ENCODE data around the gene CASZ1.

CASZ1 gene

GRCh38 chr1:10691740-10692125 is 104.7 kb downstream of the CASZ1 start:
- peak overlapping the region in 1 of 2 donors; percentile 30 for H3K4me3 ChIP-seq (ENCODE audit: low read depth in 1 of 2, low read length in 2 of 2)

DNA sequence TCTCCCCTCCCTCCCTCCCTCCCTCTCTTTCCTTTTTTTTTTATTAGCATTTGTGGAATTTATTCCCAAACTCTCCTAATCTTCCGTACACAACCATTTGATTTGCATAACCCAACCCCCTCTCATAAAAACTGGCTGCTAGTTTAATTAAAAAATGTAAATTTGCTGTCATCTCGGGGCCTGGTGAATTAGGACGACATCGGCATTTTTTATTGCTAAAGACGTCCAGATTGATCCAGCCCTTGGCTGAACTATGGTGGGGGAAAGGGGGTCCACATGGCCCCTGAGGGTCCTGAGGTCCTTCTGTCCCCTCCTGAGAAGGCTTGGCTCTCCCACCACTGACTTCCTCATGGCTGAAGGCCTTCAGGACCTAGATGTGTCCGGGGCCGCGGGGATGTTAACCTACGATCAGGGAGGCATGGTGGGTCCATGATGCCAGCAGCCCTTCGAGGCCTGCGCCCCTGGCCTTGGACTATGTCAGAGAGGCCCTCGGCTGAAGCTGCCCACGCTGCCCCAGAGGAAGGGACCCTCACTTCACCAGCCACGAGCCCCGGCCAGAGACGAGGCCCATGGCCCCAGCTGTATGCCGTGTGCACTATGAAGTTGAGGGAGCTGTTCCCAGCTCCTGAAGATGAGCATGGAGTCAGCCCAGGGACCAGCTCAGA is 105.2 kb downstream of the CASZ1 start:
- H3K27me3 ChIP-seq (ENCODE audit: control insufficient read depth in 1 of 2, insufficient read depth in 2 of 2, low read length in 2 of 2): no peaks in the 10 kb centered on the region
- no peak overlapping the region for H3K27ac ChIP-seq (ENCODE audit: low read depth, low read length)
- no peak overlapping the region for H3K4me3 ChIP-seq (ENCODE audit: low read depth in 1 of 2, low read length in 2 of 2)
- H3K36me3 ChIP-seq (ENCODE audit: control insufficient read depth in 1 of 2, insufficient read depth in 2 of 2, low read length in 2 of 2): peaks cover 0 to 4% of the 10 kb centered on the region in 2 donors
- H3K9me3 ChIP-seq (ENCODE audit: control insufficient read depth in 1 of 2, low read length in 2 of 2): no peaks in the 10 kb centered on the region
- peaks cover 72 to 73% of the 10 kb centered on the region in 2 donors for H3K4me1 ChIP-seq (ENCODE audit: control insufficient read depth in 1 of 2, insufficient read depth in 2 of 2, low read length in 2 of 2)
- H3K9ac ChIP-seq (ENCODE audit: low read depth in 1 of 2, low read length in 2 of 2): no peak overlapping the region

More at GRCh38 chr1:10691740-10692125, 104.7 kb downstream of the CASZ1 start:
- H3K9me3 ChIP-seq (ENCODE audit: control insufficient read depth in 1 of 2, low read length in 2 of 2): no peaks in the 10 kb centered on the region
- no peaks in the 10 kb centered on the region for H3K27me3 ChIP-seq (ENCODE audit: control insufficient read depth in 1 of 2, insufficient read depth in 2 of 2, low read length in 2 of 2)
- peak overlapping the region in 1 of 2 donors; percentile 65 for H3K9ac ChIP-seq (ENCODE audit: low read depth in 1 of 2, low read length in 2 of 2)
- H3K36me3 ChIP-seq (ENCODE audit: control insufficient read depth in 1 of 2, insufficient read depth in 2 of 2, low read length in 2 of 2): peaks cover 0 to 4% of the 10 kb centered on the region in 2 donors
- peak overlapping the region; percentile 50 for H3K27ac ChIP-seq (ENCODE audit: low read depth, low read length)
- H3K4me1 ChIP-seq (ENCODE audit: control insufficient read depth in 1 of 2, insufficient read depth in 2 of 2, low read length in 2 of 2): peaks cover 68 to 70% of the 10 kb centered on the region in 2 donors

- Histone ChIP-seq H3K27me3 (ENCODE audit: control insufficient read depth in 1 of 2, insufficient read depth in 2 of 2, low read length in 2 of 2) (no peaks in the 10 kb centered on the region), H3K4me3 (ENCODE audit: low read depth in 1 of 2, low read length in 2 of 2) (no peak overlapping the region), H3K36me3 (ENCODE audit: control insufficient read depth in 1 of 2, insufficient read depth in 2 of 2, low read length in 2 of 2) (peaks cover 0 to 4% of the 10 kb centered on the region in 2 donors), H3K27ac (ENCODE audit: low read depth, low read length) (no peak overlapping the region), H3K4me1 (ENCODE audit: control insufficient read depth in 1 of 2, insufficient read depth in 2 of 2, low read length in 2 of 2) (peaks cover 70 to 71% of the 10 kb centered on the region in 2 donors), H3K9me3 (ENCODE audit: control insufficient read depth in 1 of 2, low read length in 2 of 2) (no peaks in the 10 kb centered on the region), H3K9ac (ENCODE audit: low read depth in 1 of 2, low read length in 2 of 2) (no peak overlapping the region)
Measured at GRCh38 chr1:10690484-10690883, 106.0 kb downstream of the CASZ1 start.

DNA sequence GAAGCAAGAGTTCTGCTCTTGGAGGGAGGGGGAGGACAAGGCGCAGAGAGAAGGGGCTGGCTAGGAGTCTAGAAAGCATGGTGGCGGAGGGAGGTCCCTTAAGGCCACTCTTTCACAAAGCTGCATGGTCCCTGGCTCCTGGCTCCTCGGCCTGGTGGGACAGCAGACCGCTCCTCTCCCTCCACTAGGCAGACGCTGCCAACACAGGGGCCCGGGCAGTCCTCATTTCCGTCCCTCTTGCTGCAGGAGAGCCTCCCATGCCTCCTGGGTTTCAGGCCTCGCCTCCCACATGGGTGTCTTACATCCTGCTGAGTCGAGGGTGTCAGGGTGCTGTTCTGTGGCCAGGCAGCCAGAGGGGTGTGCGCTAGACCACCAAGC is 108.0 kb downstream of the CASZ1 start:
- H3K9ac ChIP-seq (ENCODE audit: low read depth in 1 of 2, low read length in 2 of 2): no peak overlapping the region

GRCh38 chr1:10687782-10688408 is 108.6 kb downstream of the CASZ1 start:
- Histone ChIP-seq H3K4me1 (ENCODE audit: control insufficient read depth in 1 of 2, insufficient read depth in 2 of 2, low read length in 2 of 2) (peaks cover 77 to 80% of the 10 kb centered on the region in 2 donors), H3K36me3 (ENCODE audit: control insufficient read depth in 1 of 2, insufficient read depth in 2 of 2, low read length in 2 of 2) (peaks cover 0 to 8% of the 10 kb centered on the region in 2 donors), H3K27me3 (ENCODE audit: control insufficient read depth in 1 of 2, insufficient read depth in 2 of 2, low read length in 2 of 2) (no peaks in the 10 kb centered on the region), H3K9me3 (ENCODE audit: control insufficient read depth in 1 of 2, low read length in 2 of 2) (no peaks in the 10 kb centered on the region), H3K9ac (ENCODE audit: low read depth in 1 of 2, low read length in 2 of 2) (peak overlapping the region; percentile 4 to 57), H3K27ac (ENCODE audit: low read depth, low read length) (peak overlapping the region; percentile 11), H3K4me3 (ENCODE audit: low read depth in 1 of 2, low read length in 2 of 2) (no peak overlapping the region)

More for the DNA sequence above, 108.0 kb downstream of the CASZ1 start:
- Histone ChIP-seq H3K27ac (ENCODE audit: low read depth, low read length) (no peak overlapping the region), H3K27me3 (ENCODE audit: control insufficient read depth in 1 of 2, insufficient read depth in 2 of 2, low read length in 2 of 2) (no peaks in the 10 kb centered on the region), H3K9me3 (ENCODE audit: control insufficient read depth in 1 of 2, low read length in 2 of 2) (no peaks in the 10 kb centered on the region), H3K4me3 (ENCODE audit: low read depth in 1 of 2, low read length in 2 of 2) (no peak overlapping the region), H3K4me1 (ENCODE audit: control insufficient read depth in 1 of 2, insufficient read depth in 2 of 2, low read length in 2 of 2) (peaks cover 75 to 78% of the 10 kb centered on the region in 2 donors), H3K36me3 (ENCODE audit: control insufficient read depth in 1 of 2, insufficient read depth in 2 of 2, low read length in 2 of 2) (peaks cover 0 to 7% of the 10 kb centered on the region in 2 donors)

- Histone ChIP-seq H3K9me3 (ENCODE audit: control insufficient read depth in 1 of 2, low read length in 2 of 2) (no peaks in the 10 kb centered on the region), H3K27me3 (ENCODE audit: control insufficient read depth in 1 of 2, insufficient read depth in 2 of 2, low read length in 2 of 2) (no peaks in the 10 kb centered on the region), H3K36me3 (ENCODE audit: control insufficient read depth in 1 of 2, insufficient read depth in 2 of 2, low read length in 2 of 2) (peaks cover 0 to 8% of the 10 kb centered on the region in 2 donors), H3K4me3 (ENCODE audit: low read depth in 1 of 2, low read length in 2 of 2) (no peak overlapping the region), H3K4me1 (ENCODE audit: control insufficient read depth in 1 of 2, insufficient read depth in 2 of 2, low read length in 2 of 2) (peaks cover 77 to 78% of the 10 kb centered on the region in 2 donors), H3K27ac (ENCODE audit: low read depth, low read length) (peak overlapping the region; percentile 50), H3K9ac (ENCODE audit: low read depth in 1 of 2, low read length in 2 of 2) (peak overlapping the region; percentile 4 to 57)
Measured at GRCh38 chr1:10687251-10687651, 109.2 kb downstream of the CASZ1 start.

DNA sequence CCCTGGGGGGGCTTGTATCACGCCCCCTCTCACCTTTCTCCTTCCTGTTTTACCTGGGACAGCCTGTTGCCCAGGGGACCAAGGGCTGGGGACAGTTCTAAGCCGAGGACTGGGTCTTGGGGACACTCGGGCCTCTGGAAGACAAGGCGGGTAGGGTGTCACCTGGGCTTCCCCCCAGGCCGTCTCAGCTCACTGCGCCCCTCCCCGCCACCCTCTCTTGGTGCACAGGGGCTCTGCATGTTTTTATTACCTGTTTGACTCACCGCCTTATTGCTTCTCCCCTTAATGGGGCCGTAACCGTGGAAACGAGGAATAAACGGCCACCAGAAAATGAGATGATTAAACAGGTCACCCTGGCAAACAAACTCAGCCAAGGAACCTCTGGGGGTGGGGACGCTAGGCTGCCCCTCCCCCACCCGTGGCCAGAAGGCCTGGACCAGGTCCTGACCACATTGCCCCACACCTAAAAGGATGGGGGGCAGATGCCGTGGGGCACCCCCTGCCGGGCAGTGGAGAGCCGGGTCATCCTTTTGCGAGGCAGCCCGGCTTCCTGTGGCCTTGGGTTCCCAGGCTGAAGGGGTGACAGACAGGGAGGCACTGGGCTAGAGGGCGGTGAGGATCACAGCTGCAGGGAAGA is 109.9 kb downstream of the CASZ1 start:
- peaks cover 0 to 8% of the 10 kb centered on the region in 2 donors for H3K36me3 ChIP-seq (ENCODE audit: control insufficient read depth in 1 of 2, insufficient read depth in 2 of 2, low read length in 2 of 2)
- H3K9me3 ChIP-seq (ENCODE audit: control insufficient read depth in 1 of 2, low read length in 2 of 2): no peaks in the 10 kb centered on the region
- no peak overlapping the region for H3K9ac ChIP-seq (ENCODE audit: low read depth in 1 of 2, low read length in 2 of 2)
- peak overlapping the region; percentile 53 for H3K27ac ChIP-seq (ENCODE audit: low read depth, low read length)
- no peaks in the 10 kb centered on the region for H3K27me3 ChIP-seq (ENCODE audit: control insufficient read depth in 1 of 2, insufficient read depth in 2 of 2, low read length in 2 of 2)
- peaks cover 72 to 78% of the 10 kb centered on the region in 2 donors for H3K4me1 ChIP-seq (ENCODE audit: control insufficient read depth in 1 of 2, insufficient read depth in 2 of 2, low read length in 2 of 2)
- no peak overlapping the region for H3K4me3 ChIP-seq (ENCODE audit: low read depth in 1 of 2, low read length in 2 of 2)

GRCh38 chr1:10685808-10686403 is 110.5 kb downstream of the CASZ1 start:
- no peak overlapping the region for H3K4me3 ChIP-seq (ENCODE audit: low read depth in 1 of 2, low read length in 2 of 2)
- peaks cover 67 to 75% of the 10 kb centered on the region in 2 donors for H3K4me1 ChIP-seq (ENCODE audit: control insufficient read depth in 1 of 2, insufficient read depth in 2 of 2, low read length in 2 of 2)
- no peak overlapping the region for H3K9ac ChIP-seq (ENCODE audit: low read depth in 1 of 2, low read length in 2 of 2)
- H3K9me3 ChIP-seq (ENCODE audit: control insufficient read depth in 1 of 2, low read length in 2 of 2): no peaks in the 10 kb centered on the region
- no peaks in the 10 kb centered on the region for H3K27me3 ChIP-seq (ENCODE audit: control insufficient read depth in 1 of 2, insufficient read depth in 2 of 2, low read length in 2 of 2)
- peak overlapping the region; percentile 53 for H3K27ac ChIP-seq (ENCODE audit: low read depth, low read length)
- peaks cover 0 to 8% of the 10 kb centered on the region in 2 donors for H3K36me3 ChIP-seq (ENCODE audit: control insufficient read depth in 1 of 2, insufficient read depth in 2 of 2, low read length in 2 of 2)

GRCh38 chr1:10685196-10685807 is 111.1 kb downstream of the CASZ1 start:
- Histone ChIP-seq H3K27ac (ENCODE audit: low read depth, low read length) (peak overlapping the region; percentile 24), H3K9me3 (ENCODE audit: control insufficient read depth in 1 of 2, low read length in 2 of 2) (no peaks in the 10 kb centered on the region), H3K36me3 (ENCODE audit: control insufficient read depth in 1 of 2, insufficient read depth in 2 of 2, low read length in 2 of 2) (peaks cover 0 to 8% of the 10 kb centered on the region in 2 donors), H3K9ac (ENCODE audit: low read depth in 1 of 2, low read length in 2 of 2) (no peak overlapping the region), H3K4me1 (ENCODE audit: control insufficient read depth in 1 of 2, insufficient read depth in 2 of 2, low read length in 2 of 2) (peaks cover 66 to 74% of the 10 kb centered on the region in 2 donors), H3K27me3 (ENCODE audit: control insufficient read depth in 1 of 2, insufficient read depth in 2 of 2, low read length in 2 of 2) (no peaks in the 10 kb centered on the region), H3K4me3 (ENCODE audit: low read depth in 1 of 2, low read length in 2 of 2) (no peak overlapping the region)

Measured in duodenal mucosa (tissue), 2 donors.